HepG2 (cell line): Measurements from ENCODE around the gene ZC3H14. TPM values are rescaled to one million over a fixed set of nuclear protein-coding genes. Genes with fewer than 3 reads are reported as not detected.

ENCODE experiments used
- BHLHE40 ChIP-seq: IDR thresholded peaks from 2 replicates; pipeline ENCODE4 v1.6.1; 2011; ENCODE audit warnings: low read length, improper control_type of control experiment
- CCDC6 ChIP-seq: sonication (generic); formaldehyde crosslinking; IDR thresholded peaks from 2 replicates; pipeline ENCODE4 v1.8.1; 2022; ENCODE audit warnings: mild to moderate bottlenecking, missing genetic modification reagents, moderate library complexity
- EEA1 ChIP-seq: sonication (generic); formaldehyde crosslinking; IDR thresholded peaks from 2 replicates; pipeline ENCODE4 v1.5.1; 2020; ENCODE audit warnings: mild to moderate bottlenecking, missing genetic modification reagents, borderline replicate concordance
- HNRNPH1 ChIP-seq: fragments of 200-400 bp; formaldehyde crosslinking; optimal IDR thresholded peaks from 2 replicates; pipeline ENCODE3; 2017; ENCODE audit warnings: mild to moderate bottlenecking, low read depth, low read length
- HOXA5 ChIP-seq: sonication (generic); formaldehyde crosslinking; IDR thresholded peaks from 2 replicates; pipeline ENCODE4 v1.4.0; 2020; ENCODE audit warnings: missing genetic modification reagents
- KDM2A ChIP-seq: sonication (generic); formaldehyde crosslinking; IDR thresholded peaks from 2 replicates; pipeline ENCODE4 v1.4.0; 2020; ENCODE audit warnings: low read depth, missing genetic modification reagents, borderline replicate concordance
- MAFK ChIP-seq, 2 experiments: IDR thresholded peaks in 1 of 2; conservative IDR thresholded peaks in 1 of 2; 2 replicates each; pipeline ENCODE4 v1.6.1; 2011; ENCODE audit warnings: improper control_type of control experiment in 2 of 2, low read length in 2 of 2
- MED13 ChIP-seq: sonication (generic); formaldehyde crosslinking; IDR thresholded peaks from 2 replicates; pipeline ENCODE4 v1.5.0; 2020; ENCODE audit warnings: missing genetic modification reagents
- NFAT5 ChIP-seq: sonication (generic); formaldehyde crosslinking; IDR thresholded peaks from 2 replicates; pipeline ENCODE4 v1.4.0; 2020; ENCODE audit warnings: missing genetic modification reagents
- TBL1XR1 ChIP-seq: fragments of 150-350 bp; IDR thresholded peaks from 2 replicates; pipeline ENCODE4 v1.6.1; 2014; ENCODE audit warnings: borderline replicate concordance, low read length; ENCODE audit not compliant: partially characterized antibody
- THYN1 ChIP-seq: sonication (generic); formaldehyde crosslinking; IDR thresholded peaks from 2 replicates; pipeline ENCODE4 v1.8.1; 2023; ENCODE audit warnings: low read depth, mild to moderate bottlenecking, moderate library complexity, missing genetic modification reagents, borderline replicate concordance
- XBP1 ChIP-seq: sonication (generic); formaldehyde crosslinking; IDR thresholded peaks from 2 replicates; pipeline ENCODE4 v1.5.0; 2020; ENCODE audit warnings: missing genetic modification reagents
- ZNF24 ChIP-seq: fragments of 450-650 bp; IDR thresholded peaks from 2 replicates; pipeline ENCODE4 v1.6.1; 2017; ENCODE audit warnings: antibody characterized with exemption, mild to moderate bottlenecking
- ZNF281 ChIP-seq: sonication (generic); formaldehyde crosslinking; IDR thresholded peaks from 2 replicates; pipeline ENCODE4 v1.4.0; 2020; ENCODE audit warnings: missing genetic modification reagents, borderline replicate concordance
- ZNF33A ChIP-seq: sonication (generic); formaldehyde crosslinking; IDR thresholded peaks from 2 replicates; pipeline ENCODE4 v1.5.1; 2020; ENCODE audit warnings: missing genetic modification reagents, mild to moderate bottlenecking, moderate library complexity, borderline replicate concordance
- ZNF484 ChIP-seq: sonication (generic); formaldehyde crosslinking; IDR thresholded peaks from 2 replicates; pipeline ENCODE4 v1.5.1; 2020; ENCODE audit warnings: mild to moderate bottlenecking, low read depth, missing genetic modification reagents, borderline replicate concordance
- ZNF709 ChIP-seq: sonication (generic); formaldehyde crosslinking; IDR thresholded peaks from 2 replicates; pipeline ENCODE4 v1.5.0; 2020; ENCODE audit warnings: mild to moderate bottlenecking, missing genetic modification reagents
- polyA plus RNA-seq, 8 experiments: library from polyadenylated mRNA; depleted of rRNA in 3 of 8; stranded (reverse) in 7 of 8; unstranded in 1 of 8; fragments of >200 nt; fragmentation: Illumina TruSeq in 4 of 8; extraction: Trizol in 4 of 8; gene quantifications; 2 replicates each; pipeline versions ENCODE4 v1.2.1 to v1.2.3, GENCODE V29; 2011 to 2016; ENCODE audit warnings: low read depth in 4 of 8, missing spikeins in 1 of 8, mixed read lengths in 1 of 8; ENCODE audit not compliant: insufficient read depth in 1 of 8
- total RNA-seq, 5 experiments: library from RNA; depleted of rRNA; stranded (reverse); fragments of >200 nt; fragmentation: Illumina TruSeq; extraction: Trizol; gene quantifications; 2 replicates each; pipeline ENCODE4 v1.2.3, GENCODE V29; 2016; ENCODE audit warnings: low read depth in 1 of 5
- TF ChIP-seq, protein P1 (sequence below): sonication (generic); formaldehyde crosslinking; IDR thresholded peaks from 2 replicates; pipeline ENCODE4 v1.8.1; 2023; ENCODE audit warnings: missing genetic modification reagents, mild to moderate bottlenecking, borderline replicate concordance

Gene ZC3H14
- total and polyA plus RNA-seq, 2 of the 13 experiments (the other 11 are each of a cell fraction or from before 2014, with no cell fraction given): 65.1 to 67.5 TPM

DNA sequence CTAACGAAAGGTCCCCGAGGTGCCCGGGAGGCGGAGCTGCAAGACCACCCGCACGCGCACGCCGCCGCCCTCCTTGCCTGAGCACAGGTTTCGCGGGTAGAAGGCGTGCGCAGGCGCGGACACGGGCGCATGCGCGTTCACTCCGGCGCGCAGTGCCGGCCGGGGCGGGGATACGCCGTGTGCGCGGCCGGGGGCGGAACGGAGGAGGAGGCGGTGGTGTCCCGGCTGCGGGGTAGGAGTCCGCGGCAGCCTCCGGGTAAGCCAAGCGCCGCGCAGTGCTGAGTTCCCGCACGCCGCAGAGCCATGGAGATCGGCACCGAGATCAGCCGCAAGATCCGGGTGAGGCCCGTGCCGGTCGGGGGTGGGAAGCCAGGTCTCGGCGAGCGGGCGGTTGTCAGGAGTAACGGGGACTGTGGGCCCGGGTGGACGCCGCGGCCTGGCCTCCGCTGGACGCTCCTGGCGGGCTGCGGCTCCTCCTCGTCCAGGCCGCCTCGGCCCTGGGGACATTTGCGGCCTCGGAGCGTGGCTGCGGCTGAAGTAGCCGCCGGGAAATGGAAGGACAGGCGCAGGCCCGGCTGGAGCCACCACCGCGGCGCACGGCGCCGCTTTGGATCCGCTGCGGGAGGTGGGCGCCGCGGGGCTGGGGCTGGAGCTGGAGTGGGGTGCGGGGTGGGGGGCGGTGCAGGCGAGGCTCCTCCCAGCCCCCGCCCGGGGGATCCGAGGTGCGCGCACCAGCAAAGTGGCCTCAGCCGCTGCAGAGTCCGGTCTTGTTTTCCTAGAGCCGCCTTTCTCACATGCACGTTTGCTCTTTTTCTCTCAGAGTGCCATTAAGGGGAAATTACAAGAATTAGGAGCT, at the start of gene ZC3H14 (continued):
- TF ChIP-seq NFAT5 (CRISPR knock-in tag) (peak; percentile 61; the same call in 1 of the 2 replicates), BHLHE40 (0 out of 2 replicates have a peak, but pooled peaks have one; percentile 10), HNRNPH1 (no peak), ZNF709 (CRISPR knock-in tag) (no peak; the same call in none of the 2 replicates), XBP1 (no peak), EEA1 (CRISPR knock-in tag) (peak; percentile 89), THYN1 (CRISPR knock-in tag) (no peak), MAFK (conservative IDR thresholded peaks at IDR 0.05 in 1 of 2, IDR thresholded peaks at IDR 0.05 in 1 of 2; ENCODE audit: low read length in 2 of 2) (no peak), ZNF33A (CRISPR knock-in tag) (peak; percentile 68; the same call in 1 of the 2 replicates), ZNF24 (no peak), MED13 (no peak; the same call in 1 of the 2 replicates), HOXA5 (CRISPR knock-in tag) (peak; percentile 57; the same call in 1 of the 2 replicates), CCDC6 (CRISPR knock-in tag) (peak; percentile 89), KDM2A (CRISPR knock-in tag) (peak; percentile 86), TBL1XR1 (peak; percentile 11), ZNF281 (no peak; the same call in 1 of the 2 replicates), ZNF484 (peak; percentile 79; the same call in 1 of the 2 replicates)
- TF ChIP-seq, protein P1, sequence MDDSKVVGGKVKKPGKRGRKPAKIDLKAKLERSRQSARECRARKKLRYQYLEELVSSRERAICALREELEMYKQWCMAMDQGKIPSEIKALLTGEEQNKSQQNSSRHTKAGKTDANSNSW (CRISPR knock-in tag): no peak; the same call in 1 of the 2 replicates
